Endothelial cell of umbilical vein (primary cell): Measurements from ENCODE around the gene MAML3. TPM values are rescaled to one million over a fixed set of nuclear protein-coding genes. Genes with fewer than 3 reads are reported as not detected.

Experiments used
- BruUV-seq: library from RNA; stranded (reverse); fragments of 400-500 nt; replicated peaks from 2 replicates; lab custom pipeline; 2021; lab: Mats Ljungman, UMichigan
- CTCF ChIA-PET: fragments of 300-600, 350-600 bp; sonication (Branson Sonifier 250); formaldehyde crosslinking; loops from one replicate; lab custom pipeline; 2021; ENCODE audit warnings: antibody characterized with exemption, inconsistent platforms; lab: Charles Lee
- POLR2A ChIA-PET: fragments of 300-600, 350-600 bp; sonication (Branson Sonifier 250); formaldehyde crosslinking; loops from one replicate; lab custom pipeline; 2021; ENCODE audit warnings: antibody characterized with exemption, inconsistent platforms; lab: Charles Lee
- DNase-seq: peaks from one replicate; pipeline ENCODE4 v3.0.0-alpha.2; 2011; ENCODE audit warnings: low read depth, low spot score
- FAIRE-seq: peaks from 2 replicates; lab custom pipeline; 2011; peaks lifted over from hg19 to GRCh38; lab: Jason Lieb, UNC
- H2AFZ ChIP-seq: 2 replicates; pipeline ENCODE4 v1.6.0; 2012; ENCODE audit warnings: low read depth, low read length, control low read depth, inconsistent platforms
- H3K27ac ChIP-seq: 2 replicates; pipeline ENCODE4 v1.5.1; 2011; ENCODE audit warnings: low read depth, mild to moderate bottlenecking, control low read depth, low read length, moderate library complexity; ENCODE audit not compliant: insufficient read depth
- H3K27me3 ChIP-seq, 2 experiments: 2 replicates each; pipeline versions ENCODE4 v1.6.0 to v1.6.1; 2011; ENCODE audit warnings: low read length in 2 of 2, mixed read lengths in 1 of 2; ENCODE audit not compliant: control insufficient read depth in 2 of 2, insufficient read depth in 2 of 2
- H3K36me3 ChIP-seq, 2 experiments: 2 replicates in 1 of 2; 3 replicates in 1 of 2; pipeline ENCODE4 v1.5.1; 2011; ENCODE audit warnings: low read length in 2 of 2, mild to moderate bottlenecking in 1 of 2, moderate library complexity in 1 of 2; ENCODE audit not compliant: control insufficient read depth in 2 of 2, insufficient read depth in 2 of 2; ENCODE audit errors: extremely low read depth in 1 of 2
- H3K4me1 ChIP-seq: 3 replicates; pipeline ENCODE4 v1.5.1; 2011; ENCODE audit warnings: mild to moderate bottlenecking, low read length; ENCODE audit not compliant: control insufficient read depth, insufficient read depth; ENCODE audit errors: extremely low read depth
- H3K4me2 ChIP-seq: 2 replicates; pipeline ENCODE4 v1.6.1; 2011; ENCODE audit warnings: low read length, control low read depth, mixed read lengths; ENCODE audit not compliant: insufficient read depth
- H3K4me3 ChIP-seq, 3 experiments: fragments of 200-600 bp in 1 of 3; sonication (generic), shearing (Covaris generic) in 1 of 3; replicated peaks in 1 of 3; 2 replicates each; pipeline ENCODE4 v1.5.1; 2011 to 2016; ENCODE audit warnings: control low read depth in 3 of 3, low read length in 3 of 3, mild to moderate bottlenecking in 2 of 3, inconsistent platforms in 1 of 3, low read depth in 1 of 3, moderate library complexity in 1 of 3; ENCODE audit not compliant: insufficient read depth in 1 of 3
- H3K79me2 ChIP-seq: 2 replicates; pipeline ENCODE4 v1.6.0; 2012; ENCODE audit warnings: low read length, inconsistent platforms; ENCODE audit not compliant: control insufficient read depth, insufficient read depth
- H3K9ac ChIP-seq: replicated peaks from 2 replicates; pipeline ENCODE3; 2011; ENCODE audit warnings: low read length, control low read depth; ENCODE audit not compliant: insufficient read depth; ENCODE audit errors: extremely low read depth
- H3K9me1 ChIP-seq: replicated peaks from 3 replicates; pipeline ENCODE4 v1.6.0; 2011; ENCODE audit warnings: mild to moderate bottlenecking, low read length; ENCODE audit not compliant: control insufficient read depth, insufficient read depth; ENCODE audit errors: extremely low read depth
- H3K9me3 ChIP-seq: replicated peaks from 2 replicates; pipeline ENCODE4 v1.5.1; 2012; ENCODE audit warnings: low read length, inconsistent platforms; ENCODE audit not compliant: control insufficient read depth, insufficient read depth
- H4K20me1 ChIP-seq: replicated peaks from 2 replicates; pipeline ENCODE3; 2011; ENCODE audit warnings: mild to moderate bottlenecking, low read length; ENCODE audit not compliant: control insufficient read depth, insufficient read depth; ENCODE audit errors: extremely low read depth
- CTCF ChIP-seq, 2 donors: IDR thresholded peaks; 1 replicate in 1 of 2; 2 replicates in 1 of 2; pipeline ENCODE4 v1.5.1; 2011; ENCODE audit warnings: low read length in 2 of 2, mild to moderate bottlenecking in 2 of 2, moderate library complexity in 2 of 2, control low read depth in 1 of 2, inconsistent platforms in 1 of 2, low read depth in 1 of 2; ENCODE audit not compliant: insufficient read depth in 1 of 2; ENCODE audit errors: extremely low read depth in 1 of 2
- EZH2 ChIP-seq: IDR thresholded peaks from 2 replicates; pipeline ENCODE4 v1.6.1; 2012; ENCODE audit warnings: borderline replicate concordance, low read depth, mild to moderate bottlenecking, moderate library complexity, low read length, inconsistent platforms; ENCODE audit not compliant: severe bottlenecking
- FOS ChIP-seq: IDR thresholded peaks from 2 replicates; pipeline ENCODE4 v1.6.1; 2011; ENCODE audit warnings: mild to moderate bottlenecking, low read length, moderate library complexity, borderline replicate concordance; ENCODE audit not compliant: insufficient read depth
- GATA2 ChIP-seq: IDR thresholded peaks from 2 replicates; pipeline ENCODE4 v1.7.0; 2011; ENCODE audit warnings: low read depth, mild to moderate bottlenecking, moderate library complexity, mixed read lengths, low read length; ENCODE audit not compliant: insufficient read length, insufficient read depth
- JUN ChIP-seq: IDR thresholded peaks from 2 replicates; pipeline ENCODE4 v1.6.1; 2011; ENCODE audit warnings: borderline replicate concordance, low read depth; ENCODE audit not compliant: insufficient read length, insufficient read depth
- MAX ChIP-seq: IDR thresholded peaks from 2 replicates; pipeline ENCODE4 v1.6.1; 2011; ENCODE audit not compliant: insufficient read depth, insufficient read length
- MYC ChIP-seq: IDR thresholded peaks from one replicate; pipeline ENCODE4 v1.6.1; 2011; ENCODE audit warnings: mild to moderate bottlenecking, low read depth, low read length
- POLR2A ChIP-seq: IDR thresholded peaks from 2 replicates; pipeline ENCODE4 v1.6.1; 2012; ENCODE audit warnings: low read depth, mild to moderate bottlenecking, control low read depth, low read length
- POLR2AphosphoS5 ChIP-seq: IDR thresholded peaks from 2 replicates; pipeline ENCODE4 v1.6.1; 2012; ENCODE audit warnings: low read depth, mild to moderate bottlenecking, control low read depth, low read length, moderate library complexity; ENCODE audit not compliant: insufficient read depth
- dilution Hi-C: fragments of 300-500 bp; cut with MboI; formaldehyde crosslinking; loops from one replicate; pipeline ENCODE4 v1.15.0; 2019; ENCODE audit warnings: low sequenced_read_pairs; ENCODE audit not compliant: extremely low pct_ligation_motif_present
- intact Hi-C: fragments of 100-400 bp; cut with micrococcal nuclease; formaldehyde crosslinking; loops from one replicate; pipeline ENCODE4 v1.10.0; 2022
- polyA plus RNA-seq, 4 experiments: library from polyadenylated mRNA; depleted of rRNA in 3 of 4; stranded (reverse) in 3 of 4; unstranded in 1 of 4; fragments of >200 nt; gene quantifications; 2 replicates each; pipeline versions ENCODE4 v1.2.1 to v1.2.3, GENCODE V29; 2011 to 2012; ENCODE audit warnings: missing spikeins in 1 of 4
- total RNA-seq: library from RNA; stranded (reverse); gene quantifications from 2 replicates; pipeline ENCODE4 v1.2.3, GENCODE V29; 2021

The MAML3 gene
- total and polyA plus RNA-seq, 2 donors (not counting 3 experiments of a cell fraction or from before 2014, with no cell fraction given), result 14.0 to 20.3 TPM

DNA sequence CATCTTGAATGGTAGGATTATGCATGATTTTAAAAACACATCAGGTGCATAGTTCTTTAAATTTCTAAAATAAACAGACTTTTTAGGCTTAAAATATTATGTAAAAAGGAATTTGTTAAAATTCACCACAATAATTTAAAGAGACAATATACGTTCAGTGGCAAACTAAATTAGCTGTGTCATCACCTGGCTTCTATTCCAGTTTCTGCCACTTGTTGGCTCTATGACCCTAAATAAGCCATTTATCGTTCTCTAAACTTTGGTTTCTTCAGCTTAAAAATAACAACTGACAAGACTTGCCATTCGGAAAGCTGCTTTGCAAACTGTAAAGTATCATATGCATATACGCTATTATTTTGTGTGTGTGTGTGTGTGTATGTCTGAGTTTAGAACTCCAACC is 347.1 kb downstream of the MAML3 start:
- H3K4me2 ChIP-seq, result no peak overlapping the region
- H3K9ac ChIP-seq, result no peak overlapping the region
- H3K9me3 ChIP-seq, result no peaks in the 10 kb centered on the region
- FAIRE-seq (no peak), DNase-seq (no peak)
- H3K27me3 ChIP-seq, result no peaks in the 10 kb centered on the region
- H3K36me3 ChIP-seq, result no peaks in the 10 kb centered on the region
- no peak overlapping the region for H2AFZ ChIP-seq
- H4K20me1 ChIP-seq, result peaks cover 3% of the 10 kb centered on the region
- dilution Hi-C loops (no loop called here), intact Hi-C loops (no loop called here)
- ChIA-PET CTCF (interaction anchor here (1.5 to 2.9 kb wide), 3 partner anchors 15 to 553 kb away, joined by 4 to 10 read pairs (median 10); no protein-coding TSS in a partner anchor), POLR2A (no interaction called here)
- H3K4me3 ChIP-seq, result no peak overlapping the region
- TF ChIP-seq MAX (no peak), EZH2 (no peak), GATA2 (no peak), FOS (no peak), POLR2A (no peak), JUN (no peak), MYC (no peak), CTCF (IDR thresholded peaks at IDR 0.05; ENCODE audit: extremely low read depth in 1 of 2, insufficient read depth in 1 of 2, low read depth in 1 of 2, low read length in 2 of 2) (no peak), POLR2AphosphoS5 (no peak)
- H3K9me1 ChIP-seq, result no peaks in the 10 kb centered on the region
- peaks cover 9% of the 10 kb centered on the region for H3K4me1 ChIP-seq
- no TSS peak for BruUV-seq
- no peaks in the 10 kb centered on the region for H3K79me2 ChIP-seq
- H3K27ac ChIP-seq, result no peak overlapping the region
